K562 (cell line): ENCODE data around the gene SLC22A4. TPM values are rescaled to one million over a fixed set of nuclear protein-coding genes. Genes with fewer than 3 reads are reported as not detected.
A peak's percentile ranks its signal among the peaks of the same experiment; 100 is the strongest.

Source experiments
- CTBP1 ChIP-seq: fragments of 450-650 bp; IDR thresholded peaks from 2 replicates; pipeline ENCODE4 v1.6.1; 2016; ENCODE audit warnings: borderline replicate concordance
- ETV6 ChIP-seq, 3 experiments: fragments of 150-350 bp in 1 of 3; sonication (generic) in 1 of 3; formaldehyde crosslinking in 1 of 3; IDR thresholded peaks; 2 replicates each; pipeline versions ENCODE4 v1.6.1 to v1.8.0; 2014 to 2022; ENCODE audit warnings: borderline replicate concordance in 2 of 3, low read depth in 2 of 3, antibody characterized with exemption in 1 of 3, low read length in 1 of 3, mild to moderate bottlenecking in 1 of 3, missing genetic modification reagents in 1 of 3
- FOXA3 ChIP-seq, 2 experiments: fragments of 450-650 bp in 1 of 2; sonication (generic) in 1 of 2; formaldehyde crosslinking; IDR thresholded peaks in 1 of 2; conservative IDR thresholded peaks in 1 of 2; 2 replicates each; pipeline versions ENCODE4 v1.4.0 to v1.8.0; 2020 to 2022; ENCODE audit warnings: mild to moderate bottlenecking in 2 of 2, missing genetic modification reagents in 1 of 2
- NBN ChIP-seq: fragments of 450-650 bp; IDR thresholded peaks from 2 replicates; pipeline ENCODE4 v1.6.1; 2016; ENCODE audit warnings: low read depth, mild to moderate bottlenecking
- SNIP1 ChIP-seq: fragments of 450-650 bp; IDR thresholded peaks from 2 replicates; pipeline ENCODE4 v1.7.1; 2017; ENCODE audit warnings: low read depth, mild to moderate bottlenecking
- ZFP1 ChIP-seq: fragments of 450-650 bp; formaldehyde crosslinking; IDR thresholded peaks from 2 replicates; pipeline ENCODE4 v1.4.0; 2020; ENCODE audit warnings: mild to moderate bottlenecking, mixed read lengths
- ZKSCAN1 ChIP-seq: fragments of 150-350 bp; IDR thresholded peaks from 2 replicates; pipeline ENCODE4 v1.6.1; 2016; ENCODE audit warnings: low read depth, low read length
- ZNF263 ChIP-seq: sonication (generic); formaldehyde crosslinking; IDR thresholded peaks from 2 replicates; pipeline ENCODE4 v1.8.0; 2022; ENCODE audit warnings: mild to moderate bottlenecking, missing genetic modification reagents, borderline replicate concordance
- ZSCAN29 ChIP-seq: fragments of 450-650 bp; IDR thresholded peaks from 2 replicates; pipeline ENCODE4 v1.6.1; 2017
- polyA plus RNA-seq, 8 experiments: library from polyadenylated mRNA; depleted of rRNA in 4 of 8; stranded (reverse) in 5 of 8; unstranded in 3 of 8; fragments of >200 nt; fragmentation: Nextera tagmentation in 2 of 8; fragmentation: Illumina TruSeq in 1 of 8; extraction: Ambion mirVana in 2 of 8; extraction: Trizol in 1 of 8; gene quantifications; 2 replicates each; pipeline versions ENCODE4 v1.2.1 to v1.2.3, GENCODE V29; 2011 to 2014; ENCODE audit warnings: inconsistent platforms in 1 of 8, missing spikeins in 1 of 8
- total RNA-seq, 7 experiments: library from RNA; depleted of rRNA in 6 of 7; stranded (reverse); fragments of >200 nt in 6 of 7; fragmentation: Illumina TruSeq in 2 of 7; extraction: Trizol in 2 of 7; gene quantifications; 2 replicates each; pipeline versions ENCODE4 v1.2.1 to v1.2.3, GENCODE V29; 2011 to 2021; ENCODE audit warnings: low replicate concordance in 1 of 7
- TF ChIP-seq, protein P1 (sequence below): fragments of 250-450 bp; sonication (Bioruptor Pico); IDR thresholded peaks from 2 replicates; pipeline ENCODE4 v1.5.0; 2021; ENCODE audit warnings: mild to moderate bottlenecking, borderline replicate concordance
- TF ChIP-seq, protein P2 (sequence below): IDR thresholded peaks from 2 replicates; pipeline ENCODE4 v1.6.1; 2011; ENCODE audit not compliant: insufficient read length; ENCODE audit errors: extremely low read depth
- TF ChIP-seq, protein P3 (sequence below): sonication (generic); formaldehyde crosslinking; IDR thresholded peaks from 2 replicates; pipeline ENCODE4 v1.8.0; 2023; ENCODE audit warnings: missing genetic modification reagents, mild to moderate bottlenecking, borderline replicate concordance
- TF ChIP-seq, protein P4 (sequence below): fragments of 250-450 bp; sonication (Bioruptor Pico); IDR thresholded peaks from 2 replicates; pipeline ENCODE4 v1.9.0; 2021; ENCODE audit warnings: mild to moderate bottlenecking
- TF ChIP-seq, protein P5 (sequence below): fragments of 450-650 bp; IDR thresholded peaks from 2 replicates; pipeline ENCODE4 v1.6.1; 2017; ENCODE audit warnings: antibody characterized with exemption, mild to moderate bottlenecking

Gene SLC22A4
- total and polyA plus RNA-seq, 9 of the 15 experiments (the other 6 are each of a cell fraction or from before 2014, with no cell fraction given): 2.7 to 9.5 (median 6.2) TPM

DNA sequence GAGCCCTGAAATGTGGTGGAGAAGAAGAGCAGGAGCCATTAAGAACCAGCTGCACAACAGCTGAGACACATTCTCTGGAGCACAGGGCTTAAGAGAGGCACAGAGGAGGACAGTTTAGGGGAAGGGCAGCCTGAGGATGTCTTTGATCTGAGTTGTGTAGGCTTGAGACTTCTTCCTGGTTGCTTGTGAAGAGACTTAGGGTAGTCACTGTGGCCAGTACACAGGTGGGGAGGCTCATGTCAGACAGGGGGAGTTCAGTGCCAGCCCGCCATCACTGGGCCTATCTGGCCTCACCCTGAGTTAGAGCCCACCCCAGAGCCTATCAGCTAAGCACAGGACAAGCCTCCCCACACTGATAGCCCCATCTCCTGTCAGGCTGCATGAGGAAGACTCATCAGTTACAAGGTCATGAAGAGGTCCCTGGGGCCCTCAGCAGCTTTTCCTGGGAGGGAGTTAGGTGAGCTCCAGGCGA lies 19.8 kb downstream of the SLC22A4 start (continued):
- TF ChIP-seq, protein P1, sequence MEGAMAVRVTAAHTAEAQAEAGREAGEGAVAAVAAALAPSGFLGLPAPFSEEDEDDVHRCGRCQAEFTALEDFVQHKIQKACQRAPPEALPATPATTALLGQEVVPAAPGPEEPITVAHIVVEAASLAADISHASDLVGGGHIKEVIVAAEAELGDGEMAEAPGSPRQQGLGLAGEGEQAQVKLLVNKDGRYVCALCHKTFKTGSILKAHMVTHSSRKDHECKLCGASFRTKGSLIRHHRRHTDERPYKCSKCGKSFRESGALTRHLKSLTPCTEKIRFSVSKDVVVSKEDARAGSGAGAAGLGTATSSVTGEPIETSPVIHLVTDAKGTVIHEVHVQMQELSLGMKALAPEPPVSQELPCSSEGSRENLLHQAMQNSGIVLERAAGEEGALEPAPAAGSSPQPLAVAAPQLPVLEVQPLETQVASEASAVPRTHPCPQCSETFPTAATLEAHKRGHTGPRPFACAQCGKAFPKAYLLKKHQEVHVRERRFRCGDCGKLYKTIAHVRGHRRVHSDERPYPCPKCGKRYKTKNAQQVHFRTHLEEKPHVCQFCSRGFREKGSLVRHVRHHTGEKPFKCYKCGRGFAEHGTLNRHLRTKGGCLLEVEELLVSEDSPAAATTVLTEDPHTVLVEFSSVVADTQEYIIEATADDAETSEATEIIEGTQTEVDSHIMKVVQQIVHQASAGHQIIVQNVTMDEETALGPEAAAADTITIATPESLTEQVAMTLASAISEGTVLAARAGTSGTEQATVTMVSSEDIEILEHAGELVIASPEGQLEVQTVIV: no peak
- no peak for TF ChIP-seq SNIP1
- TF ChIP-seq ZFP1 (CRISPR knock-in tag): no peak
- TF ChIP-seq FOXA3 (CRISPR knock-in tag; conservative IDR thresholded peaks at IDR 0.05 in 1 of 2, IDR thresholded peaks at IDR 0.05 in 1 of 2): no peak
- TF ChIP-seq CTBP1: peak; percentile 64; the same call in 1 of the 2 replicates
- TF ChIP-seq, protein P2, sequence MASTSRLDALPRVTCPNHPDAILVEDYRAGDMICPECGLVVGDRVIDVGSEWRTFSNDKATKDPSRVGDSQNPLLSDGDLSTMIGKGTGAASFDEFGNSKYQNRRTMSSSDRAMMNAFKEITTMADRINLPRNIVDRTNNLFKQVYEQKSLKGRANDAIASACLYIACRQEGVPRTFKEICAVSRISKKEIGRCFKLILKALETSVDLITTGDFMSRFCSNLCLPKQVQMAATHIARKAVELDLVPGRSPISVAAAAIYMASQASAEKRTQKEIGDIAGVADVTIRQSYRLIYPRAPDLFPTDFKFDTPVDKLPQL: no peak
- TF ChIP-seq, protein P3, sequence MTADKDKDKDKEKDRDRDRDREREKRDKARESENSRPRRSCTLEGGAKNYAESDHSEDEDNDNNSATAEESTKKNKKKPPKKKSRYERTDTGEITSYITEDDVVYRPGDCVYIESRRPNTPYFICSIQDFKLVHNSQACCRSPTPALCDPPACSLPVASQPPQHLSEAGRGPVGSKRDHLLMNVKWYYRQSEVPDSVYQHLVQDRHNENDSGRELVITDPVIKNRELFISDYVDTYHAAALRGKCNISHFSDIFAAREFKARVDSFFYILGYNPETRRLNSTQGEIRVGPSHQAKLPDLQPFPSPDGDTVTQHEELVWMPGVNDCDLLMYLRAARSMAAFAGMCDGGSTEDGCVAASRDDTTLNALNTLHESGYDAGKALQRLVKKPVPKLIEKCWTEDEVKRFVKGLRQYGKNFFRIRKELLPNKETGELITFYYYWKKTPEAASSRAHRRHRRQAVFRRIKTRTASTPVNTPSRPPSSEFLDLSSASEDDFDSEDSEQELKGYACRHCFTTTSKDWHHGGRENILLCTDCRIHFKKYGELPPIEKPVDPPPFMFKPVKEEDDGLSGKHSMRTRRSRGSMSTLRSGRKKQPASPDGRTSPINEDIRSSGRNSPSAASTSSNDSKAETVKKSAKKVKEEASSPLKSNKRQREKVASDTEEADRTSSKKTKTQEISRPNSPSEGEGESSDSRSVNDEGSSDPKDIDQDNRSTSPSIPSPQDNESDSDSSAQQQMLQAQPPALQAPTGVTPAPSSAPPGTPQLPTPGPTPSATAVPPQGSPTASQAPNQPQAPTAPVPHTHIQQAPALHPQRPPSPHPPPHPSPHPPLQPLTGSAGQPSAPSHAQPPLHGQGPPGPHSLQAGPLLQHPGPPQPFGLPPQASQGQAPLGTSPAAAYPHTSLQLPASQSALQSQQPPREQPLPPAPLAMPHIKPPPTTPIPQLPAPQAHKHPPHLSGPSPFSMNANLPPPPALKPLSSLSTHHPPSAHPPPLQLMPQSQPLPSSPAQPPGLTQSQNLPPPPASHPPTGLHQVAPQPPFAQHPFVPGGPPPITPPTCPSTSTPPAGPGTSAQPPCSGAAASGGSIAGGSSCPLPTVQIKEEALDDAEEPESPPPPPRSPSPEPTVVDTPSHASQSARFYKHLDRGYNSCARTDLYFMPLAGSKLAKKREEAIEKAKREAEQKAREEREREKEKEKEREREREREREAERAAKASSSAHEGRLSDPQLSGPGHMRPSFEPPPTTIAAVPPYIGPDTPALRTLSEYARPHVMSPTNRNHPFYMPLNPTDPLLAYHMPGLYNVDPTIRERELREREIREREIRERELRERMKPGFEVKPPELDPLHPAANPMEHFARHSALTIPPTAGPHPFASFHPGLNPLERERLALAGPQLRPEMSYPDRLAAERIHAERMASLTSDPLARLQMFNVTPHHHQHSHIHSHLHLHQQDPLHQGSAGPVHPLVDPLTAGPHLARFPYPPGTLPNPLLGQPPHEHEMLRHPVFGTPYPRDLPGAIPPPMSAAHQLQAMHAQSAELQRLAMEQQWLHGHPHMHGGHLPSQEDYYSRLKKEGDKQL (CRISPR knock-in tag): no peak
- no peak for TF ChIP-seq NBN
- TF ChIP-seq, protein P4, sequence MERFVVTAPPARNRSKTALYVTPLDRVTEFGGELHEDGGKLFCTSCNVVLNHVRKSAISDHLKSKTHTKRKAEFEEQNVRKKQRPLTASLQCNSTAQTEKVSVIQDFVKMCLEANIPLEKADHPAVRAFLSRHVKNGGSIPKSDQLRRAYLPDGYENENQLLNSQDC (CRISPR knock-in tag): no peak
- TF ChIP-seq ZNF263 (CRISPR knock-in tag): no peak
- no peak for TF ChIP-seq ZSCAN29
- TF ChIP-seq, protein P5, sequence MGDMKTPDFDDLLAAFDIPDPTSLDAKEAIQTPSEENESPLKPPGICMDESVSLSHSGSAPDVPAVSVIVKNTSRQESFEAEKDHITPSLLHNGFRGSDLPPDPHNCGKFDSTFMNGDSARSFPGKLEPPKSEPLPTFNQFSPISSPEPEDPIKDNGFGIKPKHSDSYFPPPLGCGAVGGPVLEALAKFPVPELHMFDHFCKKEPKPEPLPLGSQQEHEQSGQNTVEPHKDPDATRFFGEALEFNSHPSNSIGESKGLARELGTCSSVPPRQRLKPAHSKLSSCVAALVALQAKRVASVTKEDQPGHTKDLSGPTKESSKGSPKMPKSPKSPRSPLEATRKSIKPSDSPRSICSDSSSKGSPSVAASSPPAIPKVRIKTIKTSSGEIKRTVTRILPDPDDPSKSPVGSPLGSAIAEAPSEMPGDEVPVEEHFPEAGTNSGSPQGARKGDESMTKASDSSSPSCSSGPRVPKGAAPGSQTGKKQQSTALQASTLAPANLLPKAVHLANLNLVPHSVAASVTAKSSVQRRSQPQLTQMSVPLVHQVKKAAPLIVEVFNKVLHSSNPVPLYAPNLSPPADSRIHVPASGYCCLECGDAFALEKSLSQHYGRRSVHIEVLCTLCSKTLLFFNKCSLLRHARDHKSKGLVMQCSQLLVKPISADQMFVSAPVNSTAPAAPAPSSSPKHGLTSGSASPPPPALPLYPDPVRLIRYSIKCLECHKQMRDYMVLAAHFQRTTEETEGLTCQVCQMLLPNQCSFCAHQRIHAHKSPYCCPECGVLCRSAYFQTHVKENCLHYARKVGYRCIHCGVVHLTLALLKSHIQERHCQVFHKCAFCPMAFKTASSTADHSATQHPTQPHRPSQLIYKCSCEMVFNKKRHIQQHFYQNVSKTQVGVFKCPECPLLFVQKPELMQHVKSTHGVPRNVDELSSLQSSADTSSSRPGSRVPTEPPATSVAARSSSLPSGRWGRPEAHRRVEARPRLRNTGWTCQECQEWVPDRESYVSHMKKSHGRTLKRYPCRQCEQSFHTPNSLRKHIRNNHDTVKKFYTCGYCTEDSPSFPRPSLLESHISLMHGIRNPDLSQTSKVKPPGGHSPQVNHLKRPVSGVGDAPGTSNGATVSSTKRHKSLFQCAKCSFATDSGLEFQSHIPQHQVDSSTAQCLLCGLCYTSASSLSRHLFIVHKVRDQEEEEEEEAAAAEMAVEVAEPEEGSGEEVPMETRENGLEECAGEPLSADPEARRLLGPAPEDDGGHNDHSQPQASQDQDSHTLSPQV: peak; percentile 96
- no peak for TF ChIP-seq ZKSCAN1
- no peak for TF ChIP-seq ETV6 (IDR thresholded peaks at IDR 0.05; ENCODE audit: borderline replicate concordance in 1 of 2, low read depth in 2 of 2, low read length in 1 of 2)
- no peak for TF ChIP-seq ETV6 (CRISPR knock-in tag; IDR thresholded peaks at IDR 0.05; ENCODE audit: borderline replicate concordance)
